Neuronal stem cell (in vitro differentiated cells): Measurements from ENCODE around the gene DCAF11.

Experiments
- DNase-seq: peaks from one replicate; pipeline ENCODE4 v3.0.0-alpha.2; 2013; ENCODE audit warnings: low spot score
- H2AFZ ChIP-seq: one replicate; pipeline ENCODE4 v1.6.1; 2013; ENCODE audit warnings: mild to moderate bottlenecking, low read length, inconsistent platforms
- H2AK5ac ChIP-seq: 2 replicates; pipeline ENCODE4 v1.6.1; 2013; ENCODE audit warnings: low read depth, mild to moderate bottlenecking, inconsistent platforms, low read length, moderate library complexity, mixed read lengths
- H2BK120ac ChIP-seq: 2 replicates; pipeline ENCODE4 v1.6.1; 2013; ENCODE audit warnings: low read depth, mild to moderate bottlenecking, inconsistent platforms, low read length, moderate library complexity, mixed read lengths
- H2BK12ac ChIP-seq: one replicate; pipeline ENCODE4 v1.6.1; 2013; ENCODE audit warnings: low read length, inconsistent platforms
- H2BK15ac ChIP-seq: 2 replicates; pipeline ENCODE4 v1.6.1; 2013; ENCODE audit warnings: mild to moderate bottlenecking, low read length, inconsistent platforms, mixed read lengths
- H2BK5ac ChIP-seq: one replicate; pipeline ENCODE4 v1.6.1; 2013; ENCODE audit warnings: inconsistent platforms, mild to moderate bottlenecking, low read length, moderate library complexity
- H3K14ac ChIP-seq: one replicate; pipeline ENCODE4 v1.6.1; 2013; ENCODE audit warnings: low read length, inconsistent platforms
- H3K18ac ChIP-seq: 2 replicates; pipeline ENCODE4 v1.6.1; 2013; ENCODE audit warnings: low read length, inconsistent platforms
- H3K23ac ChIP-seq: 2 replicates; pipeline ENCODE4 v1.6.1; 2013; ENCODE audit warnings: low read depth, mild to moderate bottlenecking, mixed read lengths, low read length, inconsistent platforms; ENCODE audit not compliant: poor library complexity
- H3K27ac ChIP-seq: replicated peaks from 3 replicates; pipeline ENCODE4 v1.5.1; 2013; ENCODE audit warnings: low read length, inconsistent platforms
- H3K27me3 ChIP-seq, 3 experiments: 2 replicates each; pipeline ENCODE4 v1.6.1; 2013; ENCODE audit warnings: low read length in 3 of 3, mild to moderate bottlenecking in 2 of 3, inconsistent platforms in 1 of 3, low read depth in 1 of 3, mixed read lengths in 1 of 3, moderate library complexity in 1 of 3; ENCODE audit not compliant: control insufficient read depth in 3 of 3, insufficient read depth in 3 of 3
- H3K36me3 ChIP-seq, 2 donors: replicated peaks in 1 of 2; 2 replicates each; pipeline ENCODE4 v1.6.1; 2013; ENCODE audit warnings: low read length in 2 of 2; ENCODE audit not compliant: control insufficient read depth in 2 of 2, insufficient read depth in 2 of 2
- H3K4ac ChIP-seq: 2 replicates; pipeline ENCODE4 v1.6.1; 2013; ENCODE audit warnings: inconsistent platforms, mild to moderate bottlenecking, low read length, moderate library complexity
- H3K4me1 ChIP-seq, 2 donors: 1 replicate in 1 of 2; 2 replicates in 1 of 2; pipeline ENCODE4 v1.6.1; 2013; ENCODE audit warnings: low read length in 2 of 2, low read depth in 1 of 2; ENCODE audit not compliant: control insufficient read depth in 2 of 2, insufficient read depth in 1 of 2
- H3K4me2 ChIP-seq: one replicate; pipeline ENCODE4 v1.6.1; 2013; ENCODE audit warnings: mild to moderate bottlenecking, low read length, inconsistent platforms; ENCODE audit not compliant: insufficient read depth, poor library complexity, severe bottlenecking
- H3K4me3 ChIP-seq, 2 donors: 2 replicates each; pipeline ENCODE4 v1.5.1; 2013; ENCODE audit warnings: low read length in 2 of 2, mild to moderate bottlenecking in 2 of 2, inconsistent platforms in 1 of 2, moderate library complexity in 1 of 2
- H3K79me1 ChIP-seq: one replicate; pipeline ENCODE4 v1.6.1; 2013; ENCODE audit warnings: low read depth, mild to moderate bottlenecking, inconsistent platforms, low read length, moderate library complexity
- H3K9ac ChIP-seq: one replicate; pipeline ENCODE4 v1.6.1; 2013; ENCODE audit warnings: mild to moderate bottlenecking, low read depth, low read length, inconsistent platforms; ENCODE audit not compliant: poor library complexity
- H3K9me3 ChIP-seq, 2 donors: replicated peaks in 1 of 2; 2 replicates each; pipeline versions ENCODE3 to v1.6.1; 2013; ENCODE audit warnings: low read length in 2 of 2, mild to moderate bottlenecking in 2 of 2, inconsistent platforms in 1 of 2, low read depth in 1 of 2, mixed read lengths in 1 of 2, moderate library complexity in 1 of 2; ENCODE audit not compliant: control insufficient read depth in 2 of 2, insufficient read depth in 1 of 2
- H4K8ac ChIP-seq: one replicate; pipeline ENCODE4 v1.6.1; 2013; ENCODE audit warnings: low read depth, mild to moderate bottlenecking, inconsistent platforms, low read length, moderate library complexity
- H4K91ac ChIP-seq: one replicate; pipeline ENCODE4 v1.6.1; 2013; ENCODE audit warnings: low read length, low read depth, mild to moderate bottlenecking, inconsistent platforms; ENCODE audit not compliant: poor library complexity
- WGBS, 2 donors: extraction: QIAGEN DNeasy Blood & Tissue Kit; methylation state at CpG; one replicate each; pipeline ENCODE4 v1.1.7; 2013; ENCODE audit warnings: missing lambda C conversion rate in 2 of 2, mixed read lengths in 1 of 2; ENCODE audit not compliant: insufficient read length in 2 of 2, insufficient replicate concordance in 1 of 2; ENCODE audit errors: extremely low coverage in 2 of 2; 5-methylcytosine and 5-hydroxymethylcytosine counted together

DCAF11 gene

GRCh38 chr14:24092505-24093206 lies 21.9 kb upstream of the DCAF11 start:
- Histone ChIP-seq H3K14ac (no peak overlapping the region), H3K4me1 (peaks cover 14% of the 10 kb centered on the region in 2 donors), H2AFZ (no peak overlapping the region), H3K27me3 (no peaks in the 10 kb centered on the region), H3K36me3 (peaks cover 0 to 3% of the 10 kb centered on the region in 2 donors), H3K4me3 (no peak overlapping the region), H2BK120ac (no peak overlapping the region), H2BK5ac (no peak overlapping the region), H2BK15ac (peak overlapping the region; percentile 22), H3K9ac (no peak overlapping the region), H3K4me2 (no peak overlapping the region), H3K27ac (no peak overlapping the region), H2AK5ac (no peak overlapping the region), H3K79me1 (no peaks in the 10 kb centered on the region), H3K4ac (no peak overlapping the region), H4K91ac (no peak overlapping the region), H2BK12ac (no peak overlapping the region), H4K8ac (no peak overlapping the region), H3K18ac (no peak overlapping the region), H3K9me3 (no peaks in the 10 kb centered on the region), H3K23ac (no peak overlapping the region)
- whole genome bisulfite sequencing, 2 donors = no CpG with 5 or more reads among the region's 4 CpGs
- DNase-seq = no peak

GRCh38 chr14:24093207-24093900 lies 21.2 kb upstream of the DCAF11 start:
- no peak overlapping the region for H4K8ac ChIP-seq
- H3K9ac ChIP-seq = no peak overlapping the region

GRCh38 chr14:24093901-24094840 lies 20.4 kb upstream of the DCAF11 start, which contains the start of gene PCK2:
PCK2 (plus strand) TSS chr14:24094311; CDS start chr14:24094406, 95 bp downstream.
- Histone ChIP-seq H3K4me1 (peaks cover 14% of the 10 kb centered on the region in 2 donors), H2BK120ac (peak within 1 kb of the TSS; percentile 81), H3K27ac (peak within 1 kb of the TSS; percentile 65), H2AFZ (peak within 1 kb of the TSS; percentile 97), H3K18ac (peak within 1 kb of the TSS; percentile 95), H3K79me1 (no peaks in the 10 kb centered on the region), H3K27me3 (no peaks in the 10 kb centered on the region), H3K14ac (peak within 1 kb of the TSS; percentile 64), H2BK12ac (no peak within 1 kb of the TSS), H3K9me3 (no peaks in the 10 kb centered on the region), H3K23ac (peak within 1 kb of the TSS; percentile 94), H3K36me3 (peaks cover 11 to 12% of the 10 kb centered on the region in 2 donors), H3K9ac (peak within 1 kb of the TSS; percentile 91), H2AK5ac (peak within 1 kb of the TSS; percentile 64), H2BK5ac (peak within 1 kb of the TSS; percentile 66), H3K4me3 (peak within 1 kb of the TSS; percentile 73 to 92), H4K91ac (no peak within 1 kb of the TSS), H4K8ac (peak within 1 kb of the TSS; percentile 29), H3K4ac (no peak within 1 kb of the TSS), H2BK15ac (peak within 1 kb of the TSS; percentile 79), H3K4me2 (peak within 1 kb of the TSS; percentile 83)
- no CpG with 5 or more reads among the region's 68 CpGs for WGBS, 2 donors
- peak; percentile 81 for DNase-seq

More at GRCh38 chr14:24093207-24093900, 21.2 kb upstream of the DCAF11 start:
- no peak overlapping the region for H4K91ac ChIP-seq
- no peak overlapping the region for H2BK12ac ChIP-seq
- peaks cover 14% of the 10 kb centered on the region in 2 donors for H3K4me1 ChIP-seq
- H2BK15ac ChIP-seq = peak overlapping the region; percentile 5
- no peak overlapping the region for H3K14ac ChIP-seq
- H2BK5ac ChIP-seq = no peak overlapping the region
- H3K27me3 ChIP-seq = no peaks in the 10 kb centered on the region
- peaks cover 5 to 6% of the 10 kb centered on the region in 2 donors for H3K36me3 ChIP-seq
- DNase-seq = no peak
- no peak overlapping the region for H3K4ac ChIP-seq
- H3K27ac ChIP-seq = peak overlapping the region; percentile 34
- H3K4me2 ChIP-seq = no peak overlapping the region
- peak overlapping the region; percentile 36 for H2AK5ac ChIP-seq
- H3K23ac ChIP-seq = no peak overlapping the region
- peak overlapping the region; percentile 97 for H2AFZ ChIP-seq
- H3K79me1 ChIP-seq = no peaks in the 10 kb centered on the region
- no peaks in the 10 kb centered on the region for H3K9me3 ChIP-seq
- no CpG with 5 or more reads among the region's 19 CpGs for WGBS, 2 donors
- no peak overlapping the region for H2BK120ac ChIP-seq
- H3K18ac ChIP-seq = peak overlapping the region; percentile 50
- peak overlapping the region in 1 of 2 donors; percentile 73 for H3K4me3 ChIP-seq
